ENCODE data around the gene CLDN14. TPM values are rescaled to one million over a fixed set of nuclear protein-coding genes. Genes with fewer than 3 reads are reported as not detected.

The CLDN14 gene
- total RNA-seq, 1 experiment from 2014 or later, result not detected

DNA sequence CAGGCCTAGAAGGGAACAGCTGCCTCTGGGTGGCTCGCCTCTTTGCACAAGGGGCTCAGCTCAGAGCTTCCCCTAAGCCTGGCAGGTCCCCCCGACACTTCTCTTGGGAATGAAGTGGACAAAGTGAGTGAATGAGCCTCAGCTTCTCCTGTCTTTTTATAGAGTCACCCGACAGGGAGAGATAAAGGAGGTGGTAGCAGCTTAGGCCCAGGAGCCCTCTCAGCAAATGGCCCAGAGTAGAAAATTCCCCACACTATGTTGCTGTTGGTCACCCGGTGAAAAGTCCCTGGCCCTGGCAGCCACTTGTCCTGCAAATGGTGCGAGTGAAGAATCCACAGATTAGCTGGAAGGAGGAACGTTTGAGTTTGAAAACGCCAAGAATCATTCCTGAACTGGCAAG is 2.4 kb downstream of the CLDN14 start:
- no peak overlapping the region for H3K23ac ChIP-seq (ENCODE audit: insufficient read length, low read depth, low read length)
- Mint-ChIP-seq H3K36me3 (ENCODE audit: insufficient read depth in 1 of 3, low read depth in 3 of 3) (no peaks in the 10 kb centered on the region; a peak in 1 of 7 replicates), H3K27me3 (ENCODE audit: low read depth) (peaks cover 11% of the 10 kb centered on the region), H3K4me1 (peaks cover 5 to 6% of the 10 kb centered on the region in 2 experiments), H3K4me3 (no peak overlapping the region), H3K27ac (no peak overlapping the region), H3K9me3 (peaks cover 2 to 4% of the 10 kb centered on the region in 2 experiments; a peak in 3 of 5 replicates)
- no peak overlapping the region for H3K14ac ChIP-seq (ENCODE audit: insufficient read depth, low read length)
- H4K20me1 ChIP-seq (ENCODE audit: control insufficient read depth, insufficient read depth, insufficient read length), result no peaks in the 10 kb centered on the region
- H2BK5ac ChIP-seq (ENCODE audit: insufficient read length, low read length), result no peak overlapping the region
- no peak overlapping the region for H2BK15ac ChIP-seq (ENCODE audit: low read depth, low read length)
- no peaks in the 10 kb centered on the region for H3K79me1 ChIP-seq (ENCODE audit: insufficient read depth, low read depth, low read length, poor library complexity, severe bottlenecking)
- H2BK20ac ChIP-seq (ENCODE audit: low read depth, low read length, poor library complexity, severe bottlenecking), result no peak overlapping the region
- H3K9me3 ChIP-seq (ENCODE audit: control insufficient read depth, low read depth, low read length), result no peaks in the 10 kb centered on the region
- no CpG with 5 or more reads among the region's 7 CpGs for WGBS (ENCODE audit: extremely low coverage, insufficient read length, low lambda C conversion rate)
- no peak overlapping the region for H3K9ac ChIP-seq (ENCODE audit: extremely low read depth, insufficient read length, low read length)
- H3K27me3 ChIP-seq (ENCODE audit: insufficient read depth, low read length), result no peaks in the 10 kb centered on the region
- H3K4me2 ChIP-seq (ENCODE audit: insufficient read depth, insufficient read length, low read length), result no peak overlapping the region
- no peak overlapping the region for H2AFZ ChIP-seq (ENCODE audit: low read length)
- TF ChIP-seq, protein P1, sequence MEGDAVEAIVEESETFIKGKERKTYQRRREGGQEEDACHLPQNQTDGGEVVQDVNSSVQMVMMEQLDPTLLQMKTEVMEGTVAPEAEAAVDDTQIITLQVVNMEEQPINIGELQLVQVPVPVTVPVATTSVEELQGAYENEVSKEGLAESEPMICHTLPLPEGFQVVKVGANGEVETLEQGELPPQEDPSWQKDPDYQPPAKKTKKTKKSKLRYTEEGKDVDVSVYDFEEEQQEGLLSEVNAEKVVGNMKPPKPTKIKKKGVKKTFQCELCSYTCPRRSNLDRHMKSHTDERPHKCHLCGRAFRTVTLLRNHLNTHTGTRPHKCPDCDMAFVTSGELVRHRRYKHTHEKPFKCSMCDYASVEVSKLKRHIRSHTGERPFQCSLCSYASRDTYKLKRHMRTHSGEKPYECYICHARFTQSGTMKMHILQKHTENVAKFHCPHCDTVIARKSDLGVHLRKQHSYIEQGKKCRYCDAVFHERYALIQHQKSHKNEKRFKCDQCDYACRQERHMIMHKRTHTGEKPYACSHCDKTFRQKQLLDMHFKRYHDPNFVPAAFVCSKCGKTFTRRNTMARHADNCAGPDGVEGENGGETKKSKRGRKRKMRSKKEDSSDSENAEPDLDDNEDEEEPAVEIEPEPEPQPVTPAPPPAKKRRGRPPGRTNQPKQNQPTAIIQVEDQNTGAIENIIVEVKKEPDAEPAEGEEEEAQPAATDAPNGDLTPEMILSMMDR (conservative IDR thresholded peaks at IDR 0.05), result no peak
- H3K18ac ChIP-seq (ENCODE audit: insufficient read length, low read depth, low read length), result no peak overlapping the region
- no peaks in the 10 kb centered on the region for H3K79me2 ChIP-seq (ENCODE audit: insufficient read depth, low read length)
- no peaks in the 10 kb centered on the region for H3K4me1 ChIP-seq (ENCODE audit: insufficient read depth, low read length)
- H4K5ac ChIP-seq (ENCODE audit: insufficient read length, low read depth, low read length), result no peak overlapping the region
- no peak overlapping the region for H3K4ac ChIP-seq (ENCODE audit: low read depth, low read length)
- H3K27ac ChIP-seq (ENCODE audit: insufficient read length, low read depth, low read length), result no peak overlapping the region
- no peak overlapping the region for H2AK5ac ChIP-seq (ENCODE audit: insufficient read length, low read length)
- H4K91ac ChIP-seq (ENCODE audit: insufficient read length, low read depth, low read length), result no peak overlapping the region
- no peak overlapping the region for H3K56ac ChIP-seq (ENCODE audit: insufficient read length, low read depth, low read length)
- H4K8ac ChIP-seq (replicated peaks; ENCODE audit: insufficient read length, low read depth, low read length), result no peak overlapping the region
- no peaks in the 10 kb centered on the region for H3K23me2 ChIP-seq (ENCODE audit: insufficient read length, low read depth, low read length, poor library complexity, severe bottlenecking)
- no peak overlapping the region for H3T11ph ChIP-seq (ENCODE audit: low read length)
- H2BK120ac ChIP-seq (ENCODE audit: low read depth, low read length, poor library complexity, severe bottlenecking), result no peak overlapping the region
- H2BK12ac ChIP-seq (ENCODE audit: insufficient read length, low read depth, low read length), result no peak overlapping the region
- no peak for DNase-seq

All from H9 (cell line).